ENCODE results near the gene PPM1H. TPM values are rescaled to one million over a fixed set of nuclear protein-coding genes. Genes with fewer than 3 reads are reported as not detected.

Gene PPM1H
- total and polyA plus RNA-seq, 10 of the 15 experiments (the other 5 are each of a cell fraction or from before 2014, with no cell fraction given), result 0.11 to 0.83 (median 0.49) TPM

GRCh38 chr12:62700091-62700880, 234.7 kb downstream of the PPM1H start:
- ChIA-PET POLR2A (no interaction called here), SMC1A (ENCODE audit: uncharacterized antibody, unreplicated experiment) (interaction anchor here (1.2 to 1.3 kb wide), 2 partner anchors 10 to 12 kb away, joined by 3 to 4 read pairs; no protein-coding TSS in a partner anchor), CTCF (interaction anchor here (1.1 to 2.4 kb wide), 2 partner anchors 8 to 94 kb away, joined by 3 to 5 read pairs; no protein-coding TSS in a partner anchor), RAD21 (ENCODE audit: unreplicated experiment) (no interaction called here)
- Histone ChIP-seq H3K4me3 (no peak overlapping the region), H3K4me2 (ENCODE audit: control insufficient read depth, insufficient read depth) (no peak overlapping the region), H3K9ac (ENCODE audit: control insufficient read depth, insufficient read depth, low read length) (no peak overlapping the region), H3K36me3 (ENCODE audit: control insufficient read depth in 2 of 2, insufficient read depth in 2 of 2, low read length in 1 of 2) (no peaks in the 10 kb centered on the region), H3K27ac (ENCODE audit: control insufficient read depth, insufficient read depth) (no peak overlapping the region), H2AFZ (ENCODE audit: control insufficient read depth, low read depth, low read length) (no peak overlapping the region), H3K4me1 (ENCODE audit: control insufficient read depth, insufficient read depth, low read length) (no peaks in the 10 kb centered on the region; the same call in 1 of the 2 replicates), H4K20me1 (ENCODE audit: control insufficient read depth, insufficient read depth) (no peaks in the 10 kb centered on the region), H3K9me3 (replicated peaks; ENCODE audit: control insufficient read depth, insufficient read depth, low read length) (no peaks in the 10 kb centered on the region), H3K27me3 (replicated peaks in 1 of 2; ENCODE audit: control insufficient read depth in 2 of 2, insufficient read depth in 2 of 2, low read length in 1 of 2) (no peaks in the 10 kb centered on the region; a peak in 1 of 4 replicates), H3K79me2 (ENCODE audit: control insufficient read depth, insufficient read depth, low read length) (no peaks in the 10 kb centered on the region)
- no peak for ATAC-seq
- in situ Hi-C loops (cut with MboI), result no loop called here
- WGBS (ENCODE audit: insufficient coverage, insufficient replicate concordance, low lambda C conversion rate, missing lambda C conversion rate), result 83% methylated on average over 5 of the region's 5 CpGs
- TF ChIP-seq ESRRA (IDR thresholded peaks at IDR 0.05; ENCODE audit: low read length), result no peak
- no peak for TF ChIP-seq EZH2 (IDR thresholded peaks at IDR 0.05; ENCODE audit: borderline replicate concordance, control insufficient read depth, low read depth, low read length)
- TF ChIP-seq IRF4 (IDR thresholded peaks at IDR 0.05; ENCODE audit: low read depth, low read length), result no peak
- no peak for TF ChIP-seq NR2C1 (IDR thresholded peaks at IDR 0.05)
- no peak for TF ChIP-seq PRDM15 (CRISPR knock-in tag; IDR thresholded peaks at IDR 0.05)
- intact Hi-C loops (cut with micrococcal nuclease; ENCODE audit: unreplicated experiment), result no loop called here
- no peak for DNase-seq (ENCODE audit: low read depth, low spot score)
- no peak for FAIRE-seq
- BruUV-seq (replicated peaks), result no TSS peak

Measured in GM12878 (cell line).